GM18951 (cell line): Measurements from ENCODE around the gene RBX1.

ENCODE experiments used
- POLR2A ChIP-seq: IDR thresholded peaks from 4 replicates; pipeline ENCODE4 v1.6.1; 2011; ENCODE audit warnings: mild to moderate bottlenecking; ENCODE audit not compliant: insufficient read length, insufficient read depth; ENCODE audit errors: extremely low read depth
- in situ Hi-C: fragments of 300-500 bp; cut with MboI; formaldehyde crosslinking; loops from one replicate; pipeline ENCODE4 v1.12.0; 2022; ENCODE audit warnings: low sequenced_read_pairs, mixed read lengths, inconsistent platforms; ENCODE audit not compliant: unreplicated experiment

RBX1 gene

GRCh38 chr22:41021061-41021612 is 70.0 kb downstream of the RBX1 start:
- in situ Hi-C loops: no loop called here
- no peak for TF ChIP-seq POLR2A

- peak; percentile 36 for TF ChIP-seq POLR2A
- in situ Hi-C loops: no loop called here
Measured at GRCh38 chr22:41021613-41022454, 70.7 kb downstream of the RBX1 start.

GRCh38 chr22:41022470-41023298 is 71.5 kb downstream of the RBX1 start:
- peak; percentile 23 for TF ChIP-seq POLR2A
- in situ Hi-C loops: no loop called here
